ENCODE results near the gene XXYLT1. TPM values are rescaled to one million over a fixed set of nuclear protein-coding genes. Genes with fewer than 3 reads are reported as not detected.

XXYLT1 gene
- total and polyA plus RNA-seq, 12 donors = 2.2 to 7.2 (median 3.6) TPM

- Histone ChIP-seq H3K9me3 (no peaks in the 10 kb centered on the region), H3K27me3 (no peaks in the 10 kb centered on the region), H3K36me3 (no peaks in the 10 kb centered on the region), H3K27ac (peak overlapping the region in 2 of 10 donors; percentile 22 to 56), H3K4me3 (no peak overlapping the region), H3K4me1 (peaks cover 10 to 61% (median 36%) of the 10 kb centered on the region in 9 donors)
- no peak for TF ChIP-seq CTCF (IDR thresholded peaks at IDR 0.05)
- no peak for DNase-seq
- 80 to 83% methylated on average over 6 of the region's 6 CpGs for WGBS, 2 donors
- intact Hi-C loops (cut with DNase I) = no loop called here
- ATAC-seq = peak in 1 of 8 donors; percentile 13
These were observed 106.2 kb downstream of the XXYLT1 start for GRCh38 chr3:195164573-195165264.

- WGBS, 2 donors = 91 to 95% methylated on average over 7 of the region's 7 CpGs
- Histone ChIP-seq H3K9me3 (no peaks in the 10 kb centered on the region), H3K4me1 (peaks cover 12 to 65% (median 42%) of the 10 kb centered on the region in 9 donors), H3K27me3 (no peaks in the 10 kb centered on the region), H3K4me3 (no peak overlapping the region), H3K36me3 (no peaks in the 10 kb centered on the region), H3K27ac (peak overlapping the region in 2 of 10 donors; percentile 22 to 24)
- no peak for TF ChIP-seq CTCF (IDR thresholded peaks at IDR 0.05)
- intact Hi-C loops (cut with DNase I) = no loop called here
- DNase-seq (no peak), ATAC-seq (no peak)
These were observed 107.0 kb downstream of the XXYLT1 start for GRCh38 chr3:195163719-195164572.

- TF ChIP-seq CTCF (IDR thresholded peaks at IDR 0.05) = no peak
These were observed 108.1 kb downstream of the XXYLT1 start for GRCh38 chr3:195162816-195163215.

GRCh38 chr3:195162033-195162669, 108.8 kb downstream of the XXYLT1 start:
- intact Hi-C loops (cut with DNase I) = no loop called here
- H3K4me3 ChIP-seq = no peak overlapping the region
- 56 to 72% methylated on average over 15 of the region's 15 CpGs for WGBS, 2 donors
- peaks cover 12 to 72% (median 42%) of the 10 kb centered on the region in 9 donors for H3K4me1 ChIP-seq
- H3K27me3 ChIP-seq = no peaks in the 10 kb centered on the region
- H3K36me3 ChIP-seq = no peaks in the 10 kb centered on the region
- TF ChIP-seq CTCF (IDR thresholded peaks at IDR 0.05) = no peak
- ATAC-seq (peak; percentile 15 to 74 (median 48)), DNase-seq (no peak)
- H3K27ac ChIP-seq = peak overlapping the region in 8 of 10 donors; percentile 24 to 82 (median 57)
- H3K9me3 ChIP-seq = no peaks in the 10 kb centered on the region

More at GRCh38 chr3:195162816-195163215, 108.1 kb downstream of the XXYLT1 start:
- intact Hi-C loops (cut with DNase I) = no loop called here
- Histone ChIP-seq H3K9me3 (no peaks in the 10 kb centered on the region), H3K27me3 (no peaks in the 10 kb centered on the region), H3K36me3 (no peaks in the 10 kb centered on the region), H3K4me1 (peaks cover 12 to 65% (median 42%) of the 10 kb centered on the region in 9 donors), H3K4me3 (no peak overlapping the region), H3K27ac (peak overlapping the region in 6 of 10 donors; percentile 24 to 82 (median 68))
- ATAC-seq (no peak), DNase-seq (no peak)
- WGBS, 2 donors = 86 to 87% methylated on average over 5 of the region's 5 CpGs
